Mononuclear cell (primary cell): ENCODE data around the gene DTX3. TPM values are rescaled to one million over a fixed set of nuclear protein-coding genes. Genes with fewer than 3 reads are reported as not detected.
"Not testable (repeated sequence)": the region's sequence is repeated elsewhere in the genome, so short reads cannot be mapped to it uniquely, and the experiment has no call there.

Experiments
- H3K27me3 ChIP-seq: 2 replicates; pipeline ENCODE4 v1.6.0; 2011; ENCODE audit warnings: low read length, control low read depth; ENCODE audit not compliant: insufficient read depth
- H3K4me1 ChIP-seq: 2 replicates; pipeline ENCODE4 v1.5.1; 2011; ENCODE audit warnings: mild to moderate bottlenecking, low read length, control low read depth; ENCODE audit not compliant: insufficient read depth
- H3K4me3 ChIP-seq: 2 replicates; pipeline ENCODE4 v1.5.1; 2011; ENCODE audit warnings: mild to moderate bottlenecking, low read length, moderate library complexity
- H3K9me3 ChIP-seq: 2 replicates; pipeline ENCODE4 v1.5.1; 2011; ENCODE audit warnings: low read depth, mild to moderate bottlenecking, control low read depth, low read length
- total RNA-seq: library from RNA; depleted of rRNA; stranded (reverse); fragments of >200 nt; gene quantifications from one replicate; pipeline ENCODE4 v1.2.3, GENCODE V29; 2012

The DTX3 gene
- total RNA-seq, 1 donor = 12.6 TPM

- Histone ChIP-seq H3K27me3 (peaks cover 96% of the 10 kb centered on the region), H3K4me3 (no peak overlapping the region), H3K9me3 (no peaks in the 10 kb centered on the region)
Measured at GRCh38 chr12:57626921-57627445, 22.4 kb downstream of the DTX3 start.

DNA sequence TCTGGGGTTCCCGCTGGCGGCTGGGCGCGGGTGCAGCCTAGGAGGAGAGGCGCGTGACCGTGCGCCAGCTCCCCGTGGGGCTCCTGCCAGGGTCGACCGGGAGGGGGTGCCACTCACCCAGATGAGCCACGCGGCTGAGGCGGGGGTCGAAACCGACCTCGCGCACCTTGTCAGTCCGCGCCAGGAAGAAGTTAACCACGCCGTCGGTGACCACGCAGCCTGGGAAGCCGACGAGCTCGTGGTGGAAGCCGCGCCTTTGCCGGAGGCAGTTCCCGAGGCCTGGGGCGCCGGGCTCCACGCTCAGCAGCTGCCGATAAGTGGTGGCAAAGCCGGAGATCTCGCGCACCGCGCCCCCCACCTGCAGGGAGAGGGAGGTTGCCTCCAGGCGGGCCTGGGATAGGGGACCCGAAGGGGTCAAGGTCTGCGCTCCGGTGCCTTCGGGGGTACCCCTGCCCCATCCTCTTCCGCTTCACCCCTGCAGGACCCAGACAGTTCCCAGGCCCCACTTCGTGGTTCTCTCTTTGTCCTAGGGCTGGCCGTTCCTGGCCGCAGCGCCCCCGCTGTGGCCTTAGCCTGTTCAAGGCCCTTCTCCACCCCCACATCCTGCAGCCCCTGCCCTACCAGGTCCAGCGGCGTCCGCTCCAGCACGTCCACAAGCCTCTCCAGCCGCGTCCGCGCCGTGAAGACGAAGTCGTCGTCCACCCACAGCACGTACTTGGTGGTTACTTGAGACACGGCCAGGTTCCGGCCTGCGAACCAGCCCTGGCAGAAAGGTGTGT is 23.1 kb downstream of the DTX3 start:
- Histone ChIP-seq H3K4me1 (peaks cover 19% of the 10 kb centered on the region), H3K4me3 (no peak overlapping the region), H3K27me3 (peaks cover 96% of the 10 kb centered on the region), H3K9me3 (no peaks in the 10 kb centered on the region)

More at GRCh38 chr12:57626921-57627445, 22.4 kb downstream of the DTX3 start:
- peaks cover 13% of the 10 kb centered on the region for H3K4me1 ChIP-seq

DNA sequence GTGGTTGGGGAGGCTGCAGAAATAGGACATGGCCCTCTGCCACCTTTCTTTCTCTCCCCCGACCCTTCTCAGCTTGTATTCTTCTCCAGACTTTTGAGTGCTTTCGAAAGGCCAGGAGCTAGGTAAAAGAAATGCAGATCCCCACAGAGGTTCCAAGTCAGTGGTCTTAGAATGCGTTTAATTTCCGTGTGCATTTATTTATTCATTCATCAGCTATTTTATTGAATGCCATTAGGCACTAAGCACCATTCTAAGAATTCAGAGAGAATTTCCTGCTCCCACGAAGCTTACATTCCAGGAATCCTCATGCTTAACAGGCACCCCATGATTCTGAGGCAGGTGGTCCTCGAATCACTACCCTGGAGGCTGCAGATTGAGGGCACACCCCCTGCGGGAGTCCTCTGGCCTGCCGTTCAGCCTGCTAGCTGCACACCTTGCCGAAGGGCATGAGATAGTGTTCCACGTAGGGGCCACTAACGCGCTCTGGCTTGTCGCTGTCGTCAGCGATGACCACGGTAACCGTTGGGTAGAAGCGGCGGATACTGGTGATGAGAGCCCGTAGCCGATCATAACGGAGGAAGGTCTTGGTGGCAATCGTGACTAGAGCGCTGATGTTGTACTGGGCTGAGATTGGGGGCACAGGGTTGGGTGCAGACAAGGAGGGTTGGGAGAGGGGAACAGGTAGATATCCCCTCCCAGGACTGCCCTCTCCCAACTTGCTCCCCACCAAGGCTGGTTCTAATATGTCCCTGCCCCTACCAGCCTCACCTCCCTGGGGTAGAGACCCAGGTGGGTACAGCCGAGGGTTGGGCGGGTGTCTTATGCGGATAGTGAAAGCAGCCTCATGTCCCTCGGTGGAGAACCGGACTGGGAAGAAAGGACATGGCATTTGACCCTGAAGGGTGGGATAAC is 23.9 kb downstream of the DTX3 start:
- peaks cover 28% of the 10 kb centered on the region for H3K4me1 ChIP-seq
- no peaks in the 10 kb centered on the region for H3K9me3 ChIP-seq
- no peak overlapping the region for H3K4me3 ChIP-seq
- H3K27me3 ChIP-seq = peaks cover 96% of the 10 kb centered on the region

DNA sequence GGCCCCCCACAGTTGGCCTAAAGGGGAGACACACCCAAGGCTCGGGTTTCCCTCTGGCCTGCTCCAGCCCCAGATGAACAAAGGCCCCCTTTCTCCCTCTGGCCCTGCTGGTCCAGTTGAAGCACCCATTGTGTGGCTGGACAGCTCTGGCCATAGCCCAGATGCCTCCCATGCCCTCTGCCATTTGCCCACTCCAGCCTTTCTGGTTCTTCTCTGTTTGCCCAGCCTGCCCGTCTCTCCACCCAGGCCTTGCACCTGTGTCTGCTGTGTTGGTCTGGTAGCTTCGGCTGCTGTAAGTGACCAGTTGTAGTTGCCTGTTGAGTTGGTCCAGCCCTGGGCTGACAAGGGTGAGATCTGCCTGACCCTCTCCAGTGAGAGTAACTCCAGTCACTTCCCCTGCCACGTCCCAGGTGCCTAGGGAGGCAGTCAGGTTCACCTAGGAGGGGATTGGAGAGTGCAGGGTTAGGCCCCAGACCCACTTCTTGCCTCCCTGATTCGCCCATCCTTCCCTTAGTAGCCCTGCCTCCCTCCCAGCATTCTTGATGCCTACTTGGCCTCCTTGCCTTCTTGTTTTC is 25.4 kb downstream of the DTX3 start:
- Histone ChIP-seq H3K27me3 (peaks cover 90% of the 10 kb centered on the region), H3K9me3 (no peaks in the 10 kb centered on the region)

DNA sequence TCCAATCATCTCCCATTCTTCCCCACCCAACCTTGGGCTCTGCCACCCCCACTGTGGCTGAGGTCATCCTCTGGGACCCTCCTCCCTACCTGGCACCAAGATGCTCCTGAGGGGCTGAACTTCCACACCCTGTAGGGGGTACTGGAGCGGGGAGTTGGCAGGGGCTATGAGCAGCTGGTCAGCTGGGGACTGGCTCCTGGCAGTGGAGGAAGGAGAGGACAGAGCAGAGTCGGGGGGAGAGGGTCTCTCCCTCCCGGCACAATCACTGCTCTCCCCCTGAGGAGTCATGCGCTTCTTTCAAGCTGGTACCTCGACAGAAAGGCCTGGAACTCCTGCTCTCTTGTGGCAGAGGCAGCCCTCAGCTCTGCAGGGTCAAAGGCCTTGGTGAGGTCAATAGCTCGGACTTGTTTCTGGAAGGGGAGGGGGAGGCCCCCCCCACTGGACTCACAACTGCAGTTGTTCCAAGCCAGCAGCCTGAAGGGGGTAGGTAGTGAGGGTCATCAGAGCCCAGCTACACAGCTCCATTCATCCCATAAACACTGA is 26.3 kb downstream of the DTX3 start:
- Histone ChIP-seq H3K4me1 (peaks cover 29% of the 10 kb centered on the region), H3K27me3 (peaks cover 86% of the 10 kb centered on the region), H3K9me3 (no peaks in the 10 kb centered on the region), H3K4me3 (no peak overlapping the region)

More for the DNA sequence above, 25.4 kb downstream of the DTX3 start:
- no peak overlapping the region for H3K4me3 ChIP-seq
- peaks cover 29% of the 10 kb centered on the region for H3K4me1 ChIP-seq

DNA sequence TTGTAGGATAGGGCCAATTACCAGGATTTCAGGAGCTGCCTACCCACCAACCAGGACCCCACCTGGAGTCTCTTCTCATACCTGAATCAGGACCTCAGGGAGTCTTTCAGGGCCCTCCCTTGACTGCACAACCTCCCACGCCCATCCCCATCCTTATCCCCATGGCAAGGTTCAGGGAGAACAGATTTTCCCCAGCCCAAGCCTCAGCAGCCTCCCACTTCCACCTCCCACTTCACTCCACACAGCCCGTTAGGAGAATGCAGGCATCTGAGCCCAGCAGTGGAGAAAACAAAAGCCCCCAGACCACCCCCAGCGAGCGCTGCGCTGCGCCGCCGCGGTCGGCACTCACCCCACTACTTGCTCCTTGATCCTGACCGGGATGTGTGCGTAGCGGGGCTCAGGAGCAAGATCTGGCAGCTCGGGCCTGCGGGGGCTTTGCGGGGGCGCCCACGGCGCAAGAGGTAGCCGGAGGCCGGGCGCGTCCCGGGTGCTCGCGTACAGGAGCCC is 27.0 kb downstream of the DTX3 start:
- no peak overlapping the region for H3K4me3 ChIP-seq

GRCh38 chr12:57632073-57632957 is 27.7 kb downstream of the DTX3 start:
- peaks cover 75% of the 10 kb centered on the region for H3K27me3 ChIP-seq
- no peaks in the 10 kb centered on the region for H3K9me3 ChIP-seq
- H3K4me1 ChIP-seq = peaks cover 27% of the 10 kb centered on the region
- H3K4me3 ChIP-seq = no peak overlapping the region

More for the DNA sequence above, 27.0 kb downstream of the DTX3 start:
- H3K27me3 ChIP-seq = peaks cover 81% of the 10 kb centered on the region
- H3K9me3 ChIP-seq = no peaks in the 10 kb centered on the region
- H3K4me1 ChIP-seq = peaks cover 29% of the 10 kb centered on the region

DNA sequence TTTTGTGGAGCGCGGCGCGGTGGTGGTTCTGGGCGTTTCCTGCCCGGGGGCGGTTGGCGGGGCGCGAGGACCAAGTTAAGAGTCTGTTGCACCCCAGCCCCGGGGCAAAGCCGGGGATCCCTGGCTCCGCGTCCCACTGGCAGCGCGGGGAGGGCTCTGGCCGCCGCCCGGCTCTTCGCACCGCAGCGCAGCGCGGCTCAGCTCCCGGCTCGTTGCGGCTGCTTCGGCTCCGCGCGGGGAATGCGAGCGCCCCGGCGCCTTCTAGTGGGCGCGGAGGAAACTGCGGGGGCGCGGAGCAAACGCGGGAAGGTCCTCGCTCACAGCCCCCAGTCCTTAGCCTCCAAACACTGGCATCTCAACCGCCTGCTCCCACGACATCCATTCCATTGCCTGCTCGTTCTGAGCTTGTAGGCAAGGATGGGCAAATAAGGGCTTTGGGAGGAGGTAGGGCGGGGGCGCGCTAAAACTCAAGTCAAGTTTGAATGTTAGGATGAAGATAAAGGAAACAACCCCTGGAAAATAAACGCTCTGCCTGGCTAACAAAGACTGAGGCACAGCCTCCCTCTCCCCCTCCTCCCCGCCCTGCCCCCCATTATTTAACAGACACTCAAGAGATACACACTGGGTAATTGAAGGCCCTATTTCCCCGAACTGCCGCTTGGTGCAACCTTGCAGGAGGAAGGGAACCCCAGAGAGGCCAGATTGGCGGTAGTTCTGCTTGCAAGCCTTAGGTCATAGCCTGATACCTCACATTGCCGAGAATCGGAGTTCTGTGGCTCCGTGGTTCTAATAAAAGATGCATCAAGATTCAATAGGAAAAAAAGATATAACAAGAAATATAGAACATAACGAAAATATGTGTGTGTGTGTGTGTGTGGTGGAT is 28.6 kb downstream of the DTX3 start, which contains the start of gene B4GALNT1:
Gene B4GALNT1, minus strand, starts transcription at position 244 of the 883 bp plus-strand sequence. CDS start 1,069 bp downstream, outside the sequence.
- no peak within 1 kb of the TSS for H3K4me3 ChIP-seq
- H3K27me3 ChIP-seq = peaks cover 66% of the 10 kb centered on the region
- peaks cover 19% of the 10 kb centered on the region for H3K4me1 ChIP-seq
- H3K9me3 ChIP-seq = no peaks in the 10 kb centered on the region

DNA sequence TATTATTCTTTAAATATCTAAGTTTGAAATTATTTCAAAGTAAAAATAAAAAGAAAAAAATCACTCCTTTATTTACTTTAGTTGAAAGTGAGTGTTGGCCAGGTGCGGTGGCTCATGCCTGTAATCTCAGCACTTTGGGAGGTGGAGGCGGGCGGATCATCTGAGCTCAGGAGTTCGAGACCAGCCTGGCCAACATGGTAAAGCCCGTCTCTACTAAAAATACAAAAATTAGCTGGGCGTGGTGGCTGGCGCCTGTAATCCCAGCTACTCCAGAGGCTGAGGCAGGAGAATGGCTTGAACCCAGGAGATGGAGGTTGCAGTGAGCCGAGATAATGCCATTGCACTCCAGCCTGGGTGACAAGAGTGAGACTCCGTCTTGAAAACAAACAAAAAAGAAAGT is 32.1 kb downstream of the DTX3 start:
- peaks cover 39% of the 10 kb centered on the region for H3K27me3 ChIP-seq
- not testable (repeated sequence) for H3K9me3 ChIP-seq

GRCh38 chr12:57637364-57637763 is 32.7 kb downstream of the DTX3 start:
- no peak overlapping the region for H3K4me3 ChIP-seq
- H3K9me3 ChIP-seq = no peaks in the 10 kb centered on the region
- H3K27me3 ChIP-seq = peaks cover 32% of the 10 kb centered on the region
- peaks cover 12% of the 10 kb centered on the region for H3K4me1 ChIP-seq

More for the DNA sequence above, 32.1 kb downstream of the DTX3 start:
- not testable (repeated sequence) for H3K4me3 ChIP-seq
- peaks cover 18% of the 10 kb centered on the region for H3K4me1 ChIP-seq

GRCh38 chr12:57638096-57638495 is 33.5 kb downstream of the DTX3 start:
- Histone ChIP-seq H3K4me1 (peaks cover 6% of the 10 kb centered on the region), H3K27me3 (peaks cover 25% of the 10 kb centered on the region), H3K9me3 (no peaks in the 10 kb centered on the region), H3K4me3 (no peak overlapping the region)

- Histone ChIP-seq H3K4me1 (no peaks in the 10 kb centered on the region), H3K9me3 (peaks cover 5% of the 10 kb centered on the region), H3K27me3 (peaks cover 12% of the 10 kb centered on the region), H3K4me3 (no peak overlapping the region)
Measured at GRCh38 chr12:57640175-57641042, 35.8 kb downstream of the DTX3 start.
